Measurements from ENCODE around the gene ABHD1.

The ABHD1 gene

DNA sequence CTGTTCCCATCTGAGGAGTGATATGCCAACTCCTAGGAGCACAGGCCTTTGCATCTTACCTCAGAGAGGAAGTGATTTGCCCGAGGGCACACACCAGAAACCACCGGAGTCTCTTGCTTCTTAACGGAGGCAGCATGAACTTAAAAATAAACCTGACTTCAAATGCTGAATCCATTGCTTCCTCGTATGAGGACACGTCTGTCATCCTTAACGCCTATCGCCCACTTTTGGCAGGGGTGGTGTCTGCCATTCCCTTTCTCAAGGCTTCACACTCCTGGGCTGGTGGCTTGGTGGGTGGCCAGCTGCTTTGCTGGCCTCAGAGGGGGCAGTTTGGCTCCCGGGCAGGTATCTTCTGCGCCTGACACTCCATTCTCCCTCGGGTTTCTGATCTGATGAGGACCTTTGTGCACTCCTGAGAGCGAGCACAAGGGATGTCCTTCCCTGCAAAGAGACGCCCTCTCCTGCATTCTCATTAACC, 11.9 kb downstream of the ABHD1 start:
- DNase-seq (ENCODE audit: low read depth in 2 of 2) = no peak

- no peak for DNase-seq (ENCODE audit: low read depth in 2 of 2)
Observed at GRCh38 chr2:27136751-27137150, 13.1 kb downstream of the ABHD1 start.

- DNase-seq (ENCODE audit: low read depth in 2 of 2) = no peak
Observed at GRCh38 chr2:27137322-27137935, 13.8 kb downstream of the ABHD1 start.

- DNase-seq (ENCODE audit: low read depth in 2 of 2) = no peak
Observed at GRCh38 chr2:27138111-27138510, 14.5 kb downstream of the ABHD1 start.

- DNase-seq (ENCODE audit: low read depth in 2 of 2) = no peak
Observed at GRCh38 chr2:27139310-27139709, 15.7 kb downstream of the ABHD1 start, which contains the start of gene PRR30. PRR30 (minus strand) TSS chr2:27139410; CDS start chr2:27138329, 1,081 bp downstream.

GRCh38 chr2:27143285-27143684, 19.7 kb downstream of the ABHD1 start:
- no peak for DNase-seq (ENCODE audit: low read depth in 2 of 2)

DNA sequence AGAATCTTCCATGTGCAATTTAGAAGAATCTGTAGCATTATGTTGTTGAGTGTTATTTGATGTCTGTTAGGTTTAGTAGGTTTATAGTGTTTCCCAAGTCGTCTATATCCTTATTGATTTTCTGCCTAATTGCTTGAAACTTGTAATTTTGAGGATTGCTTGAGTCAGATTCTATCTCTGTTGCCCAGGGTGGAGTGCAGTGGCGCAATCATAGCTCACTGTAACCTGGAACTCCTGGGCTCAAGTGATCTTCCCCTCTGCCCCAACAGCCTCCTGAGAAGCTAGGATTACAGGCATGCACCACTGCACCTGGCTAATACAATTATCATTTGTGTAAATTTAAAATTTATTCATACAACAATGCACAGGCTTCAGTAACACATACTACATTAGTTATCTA, 22.1 kb downstream of the ABHD1 start:
- DNase-seq (ENCODE audit: low read depth in 2 of 2) = no peak

DNA sequence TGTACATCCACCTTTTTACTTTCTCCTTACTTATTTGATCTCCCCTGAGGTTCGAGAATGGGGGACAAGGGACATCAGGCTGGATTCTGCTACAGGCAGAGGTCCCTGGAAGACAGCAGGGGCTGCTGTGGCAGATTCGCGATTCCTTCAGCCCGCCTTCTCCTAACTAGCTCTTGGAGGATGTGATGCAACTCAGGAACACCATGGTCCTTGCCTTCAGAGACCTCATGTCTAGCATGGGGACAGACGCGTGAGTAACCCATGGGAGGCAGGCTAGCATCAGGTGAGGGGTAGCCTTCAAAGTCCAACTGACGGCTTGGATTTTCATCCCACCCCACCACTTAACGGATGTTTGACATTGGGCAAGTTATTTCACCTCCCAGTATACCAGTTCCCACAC, 24.3 kb downstream of the ABHD1 start:
- DNase-seq (ENCODE audit: low read depth in 2 of 2) = no peak

GRCh38 chr2:27148801-27149439, 25.3 kb downstream of the ABHD1 start, which contains the start of gene TCF23:
TCF23 (plus strand) TSS chr2:27149004; CDS start chr2:27149134, 130 bp downstream.
- DNase-seq (ENCODE audit: low read depth in 2 of 2) = no peak

DNA sequence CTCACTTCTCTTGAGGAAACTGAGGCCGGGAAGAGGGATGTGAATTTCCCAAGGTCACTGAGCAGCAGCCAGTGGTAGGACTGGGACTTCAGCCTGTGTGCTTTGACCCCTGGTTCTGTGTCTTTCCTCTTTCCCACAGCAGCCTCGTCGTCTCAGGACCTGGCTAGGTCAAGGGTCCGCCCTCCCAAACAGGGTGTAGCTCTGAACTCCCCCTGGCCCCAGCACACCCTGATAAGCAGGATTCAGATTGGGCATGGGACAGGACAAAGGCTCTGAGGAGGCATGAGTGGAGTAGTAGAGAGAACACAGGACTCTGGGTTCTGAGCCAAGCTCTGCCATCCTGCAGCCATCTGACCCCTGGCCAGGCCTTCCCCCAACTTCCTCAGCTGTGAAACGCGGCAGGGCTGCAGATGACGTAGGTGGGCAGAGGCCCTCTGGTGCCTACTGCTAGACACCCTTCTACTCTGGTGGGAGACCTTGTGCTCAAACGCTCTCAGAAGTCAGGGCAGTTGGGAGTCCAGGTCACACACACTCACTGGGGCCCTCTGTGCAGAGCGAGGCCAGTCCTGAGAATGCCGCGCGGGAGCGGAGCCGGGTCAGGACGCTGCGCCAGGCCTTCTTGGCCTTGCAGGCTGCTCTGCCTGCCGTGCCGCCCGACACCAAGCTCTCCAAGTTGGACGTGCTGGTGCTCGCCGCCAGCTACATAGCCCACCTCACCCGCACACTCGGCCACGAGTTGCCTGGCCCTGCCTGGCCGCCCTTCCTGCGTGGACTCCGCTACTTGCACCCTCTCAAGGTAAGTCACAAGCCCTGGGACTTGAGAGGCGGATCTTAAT, 26.2 kb downstream of the ABHD1 start:
- DNase-seq (ENCODE audit: low read depth in 2 of 2) = no peak

DNA sequence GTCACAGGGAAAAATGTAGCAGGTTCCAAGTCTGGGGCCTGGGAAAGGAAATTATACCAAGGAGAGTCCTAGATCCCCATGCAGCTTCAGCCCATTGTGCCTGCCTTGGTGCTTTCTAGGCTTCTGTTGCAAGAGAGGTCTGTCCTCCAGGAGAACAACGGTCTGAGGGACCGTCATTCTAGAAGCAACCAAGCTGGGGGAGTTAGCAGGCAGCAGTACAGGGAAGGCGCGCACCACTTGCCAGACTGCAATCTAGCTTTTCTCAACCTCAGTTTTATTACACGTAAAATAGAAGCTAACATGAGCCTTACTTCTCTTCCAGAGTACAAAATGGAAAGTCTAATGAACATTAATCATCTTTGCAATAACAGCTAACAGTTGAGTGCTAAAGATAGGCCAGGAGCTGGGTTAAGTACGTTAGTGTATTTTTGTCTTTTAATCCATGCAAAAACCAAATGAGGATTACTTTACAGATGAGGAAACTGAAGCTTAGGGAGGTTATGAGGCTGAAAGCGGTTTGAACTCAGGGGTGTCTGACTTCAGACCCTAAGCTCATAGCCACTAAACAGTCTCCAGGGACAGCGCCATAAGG, 27.1 kb downstream of the ABHD1 start:
- no peak for DNase-seq (ENCODE audit: low read depth in 2 of 2)

GRCh38 chr2:27152102-27152795, 28.6 kb downstream of the ABHD1 start:
- DNase-seq (ENCODE audit: low read depth in 2 of 2) = no peak

GRCh38 chr2:27152796-27153464, 29.3 kb downstream of the ABHD1 start:
- no peak for DNase-seq (ENCODE audit: low read depth in 2 of 2)

DNA sequence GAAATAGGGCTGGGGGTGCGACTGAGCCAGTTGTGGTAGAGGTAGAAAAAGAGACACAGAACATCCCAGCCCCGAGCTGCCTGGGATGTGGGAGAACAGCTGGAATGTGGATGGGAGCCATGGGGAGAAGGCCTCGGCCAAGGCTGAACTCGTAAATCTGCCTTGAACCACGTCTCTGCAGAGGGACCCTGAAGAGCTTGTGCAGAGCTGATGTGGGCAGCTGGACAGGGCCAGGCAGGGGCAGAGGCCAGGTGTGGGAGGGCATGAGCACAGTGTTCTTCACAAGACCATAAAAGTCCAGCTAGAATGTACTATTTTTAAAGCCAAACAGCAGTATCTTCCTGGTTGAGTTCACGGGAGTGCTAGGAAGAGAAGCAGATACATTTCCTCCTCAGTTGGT, 30.9 kb downstream of the ABHD1 start:
- DNase-seq (ENCODE audit: low read depth in 2 of 2) = no peak

GRCh38 chr2:27155069-27155520, 31.5 kb downstream of the ABHD1 start:
- no peak for DNase-seq (ENCODE audit: low read depth in 2 of 2)

- no peak for DNase-seq (ENCODE audit: low read depth in 2 of 2)
Observed at GRCh38 chr2:27158468-27158867, 34.9 kb downstream of the ABHD1 start.

GRCh38 chr2:27159271-27159670, 35.7 kb downstream of the ABHD1 start:
- DNase-seq (ENCODE audit: low read depth in 2 of 2) = no peak

- no peak for DNase-seq (ENCODE audit: low read depth in 2 of 2)
Observed at GRCh38 chr2:27160191-27160590, 36.6 kb downstream of the ABHD1 start.

DNA sequence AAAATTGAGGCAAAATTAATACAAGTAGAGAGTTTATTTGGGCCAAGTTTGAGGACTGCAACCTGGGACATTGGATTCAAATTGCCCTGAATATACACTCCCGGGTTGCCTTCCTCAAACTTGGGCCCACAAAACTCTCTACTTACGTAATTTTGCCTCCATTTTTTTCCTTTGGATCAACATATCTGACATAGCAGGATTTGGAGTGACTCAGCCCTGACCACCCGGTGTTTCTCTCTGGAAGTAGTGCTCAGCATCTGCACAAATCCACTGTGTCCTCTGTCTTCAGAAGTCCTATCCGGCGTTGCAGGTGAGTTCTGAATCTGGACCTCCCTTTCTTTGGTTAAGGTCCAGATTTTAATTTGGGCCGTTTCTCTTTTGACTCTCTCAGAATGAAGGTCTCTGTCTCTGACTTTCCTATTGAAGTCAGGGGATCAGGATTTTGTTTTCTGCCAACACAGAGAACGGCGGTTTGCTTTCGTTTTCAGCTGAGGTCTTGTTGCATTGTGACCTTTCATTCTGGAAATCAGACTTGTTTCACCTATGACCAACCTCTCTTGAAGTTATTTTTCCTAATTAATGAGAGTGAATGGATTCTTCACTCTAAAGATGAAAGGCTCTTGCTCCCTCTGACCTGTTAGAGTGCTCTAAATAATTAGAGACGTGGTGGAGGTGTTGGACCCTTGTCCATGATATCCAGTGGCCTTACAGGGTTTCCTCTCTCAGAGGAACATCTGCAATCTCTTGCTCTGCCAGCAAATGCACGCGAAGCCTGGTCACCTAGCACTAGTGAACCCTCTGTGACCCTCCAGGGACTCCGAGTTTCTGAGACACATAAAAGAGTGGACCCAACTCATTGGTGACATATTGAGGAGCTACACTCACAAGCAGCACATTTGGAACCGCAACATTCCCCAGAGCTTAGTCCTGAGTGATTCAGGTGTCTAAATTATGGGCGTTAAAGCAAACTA, 38.8 kb downstream of the ABHD1 start:
- no peak for DNase-seq (ENCODE audit: low read depth in 2 of 2)
